Activated T-helper 2 cell treated with anti-CD3 and anti-CD28 coated beads, Interferon-gamma antibody, Interleukin-2, Interleukin-4, amounts not matched to agents 10 μg/mL and 5 μg/mL and 100 μg/mL, durations not matched to agents 14 hours and 24 hours and 36 hours (primary cell): ENCODE data around the gene SUN1. TPM values are rescaled to one million over a fixed set of nuclear protein-coding genes. Genes with fewer than 3 reads are reported as not detected.
A peak's percentile ranks its signal among the peaks of the same experiment; 100 is the strongest.

Experiments
- DNase-seq: peaks from one replicate; pipeline ENCODE4 v3.0.0; 2021; ENCODE audit warnings: low spot score
- H3K27ac Mint-ChIP-seq: one replicate; pipeline ENCODE4 v1.8.0; 2021; ENCODE audit warnings: mixed read lengths
- H3K27me3 Mint-ChIP-seq: one replicate; pipeline ENCODE4 v1.8.0; 2021; ENCODE audit warnings: low read depth, mixed read lengths
- H3K36me3 Mint-ChIP-seq: one replicate; pipeline ENCODE4 v1.8.0; 2021; ENCODE audit warnings: low read depth, mixed read lengths
- H3K4me1 Mint-ChIP-seq: one replicate; pipeline ENCODE4 v1.8.0; 2021; ENCODE audit warnings: low read depth, mixed read lengths
- H3K4me3 Mint-ChIP-seq: one replicate; pipeline ENCODE4 v1.8.0; 2021; ENCODE audit warnings: low read depth, mild to moderate bottlenecking, moderate library complexity, mixed read lengths
- H3K9me3 Mint-ChIP-seq: one replicate; pipeline ENCODE4 v1.8.0; 2021; ENCODE audit warnings: mixed read lengths
- intact Hi-C: fragments of 100-400 bp; cut with micrococcal nuclease; formaldehyde crosslinking; loops from one replicate; pipeline ENCODE4 v1.15.1; 2023
- total RNA-seq: library from RNA; stranded (reverse); gene quantifications from 2 replicates; pipeline ENCODE4 v1.2.3, GENCODE V29; 2022

SUN1 gene
- total RNA-seq, 1 donor from 2014 or later, result 87.7 TPM

- H3K4me3 Mint-ChIP-seq, result no peak overlapping the region
- intact Hi-C loops, result no loop called here
- peaks cover 33% of the 10 kb centered on the region for H3K36me3 Mint-ChIP-seq
- no peaks in the 10 kb centered on the region for H3K9me3 Mint-ChIP-seq
- no peak for DNase-seq
- no peaks in the 10 kb centered on the region for H3K27me3 Mint-ChIP-seq
- H3K4me1 Mint-ChIP-seq, result no peaks in the 10 kb centered on the region
- no peak overlapping the region for H3K27ac Mint-ChIP-seq
Measured at GRCh38 chr7:898460-898854, 66.2 kb downstream of the SUN1 start.

- intact Hi-C loops, result no loop called here
- DNase-seq, result no peak
- no peak overlapping the region for H3K4me3 Mint-ChIP-seq
- no peaks in the 10 kb centered on the region for H3K9me3 Mint-ChIP-seq
- no peaks in the 10 kb centered on the region for H3K4me1 Mint-ChIP-seq
- no peaks in the 10 kb centered on the region for H3K27me3 Mint-ChIP-seq
- H3K27ac Mint-ChIP-seq, result no peak overlapping the region
- peaks cover 27% of the 10 kb centered on the region for H3K36me3 Mint-ChIP-seq
Measured at GRCh38 chr7:898855-899681, 66.8 kb downstream of the SUN1 start.

- Mint-ChIP-seq H3K9me3 (no peaks in the 10 kb centered on the region), H3K4me1 (no peaks in the 10 kb centered on the region), H3K27me3 (no peaks in the 10 kb centered on the region), H3K4me3 (no peak overlapping the region), H3K36me3 (peaks cover 22% of the 10 kb centered on the region), H3K27ac (no peak overlapping the region)
- DNase-seq, result no peak
- intact Hi-C loops, result no loop called here
Measured at GRCh38 chr7:899806-900205, 67.5 kb downstream of the SUN1 start.

GRCh38 chr7:900331-901040, 68.2 kb downstream of the SUN1 start:
- peaks cover 18% of the 10 kb centered on the region for H3K36me3 Mint-ChIP-seq
- intact Hi-C loops, result no loop called here
- no peaks in the 10 kb centered on the region for H3K4me1 Mint-ChIP-seq
- H3K9me3 Mint-ChIP-seq, result no peaks in the 10 kb centered on the region
- H3K4me3 Mint-ChIP-seq, result no peak overlapping the region
- no peak for DNase-seq
- no peaks in the 10 kb centered on the region for H3K27me3 Mint-ChIP-seq
- H3K27ac Mint-ChIP-seq, result no peak overlapping the region

GRCh38 chr7:901041-901387, 68.7 kb downstream of the SUN1 start:
- Mint-ChIP-seq H3K27ac (no peak overlapping the region), H3K9me3 (no peaks in the 10 kb centered on the region), H3K4me3 (no peak overlapping the region), H3K4me1 (no peaks in the 10 kb centered on the region), H3K36me3 (peaks cover 13% of the 10 kb centered on the region), H3K27me3 (no peaks in the 10 kb centered on the region)
- no peak for DNase-seq
- intact Hi-C loops, result no loop called here

DNA sequence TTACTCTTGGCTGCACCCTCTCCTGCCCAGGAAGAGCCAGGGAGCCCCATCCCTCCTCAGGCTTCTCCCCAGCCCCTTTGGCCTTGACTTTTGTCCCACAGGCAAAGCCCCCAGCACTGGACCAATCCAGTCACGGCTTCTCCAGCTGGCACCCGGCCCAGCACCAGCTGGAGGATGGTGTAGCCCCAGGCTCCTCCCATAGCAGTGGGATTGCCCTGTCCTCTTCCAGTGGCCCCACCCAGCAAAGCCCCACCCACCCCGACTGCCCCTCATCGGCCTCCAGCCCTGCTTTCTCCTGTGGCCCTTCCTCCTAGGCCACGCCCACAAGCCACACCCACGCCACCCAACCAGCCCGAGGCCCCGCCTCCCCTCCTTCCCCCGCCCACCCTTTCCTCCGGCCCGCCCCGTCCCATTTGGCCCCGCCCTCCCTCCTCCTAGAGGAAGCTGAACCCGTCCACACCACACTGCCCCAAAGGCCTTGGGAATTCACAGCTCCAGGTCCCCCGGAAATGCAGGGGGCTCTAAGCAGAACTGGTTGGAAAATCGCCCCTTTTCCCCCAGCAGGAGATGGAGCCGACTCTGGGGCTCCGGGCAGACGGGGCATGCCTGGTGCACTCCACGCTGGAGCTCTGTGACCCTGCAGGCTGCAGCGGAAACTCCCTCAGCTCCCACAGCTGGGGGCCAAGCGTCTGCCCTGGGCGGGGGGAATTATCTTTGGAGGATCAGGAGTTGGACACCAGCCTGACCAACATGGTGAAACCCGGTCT, 69.3 kb downstream of the SUN1 start:
- Mint-ChIP-seq H3K27ac (no peak overlapping the region), H3K4me1 (no peaks in the 10 kb centered on the region), H3K27me3 (no peaks in the 10 kb centered on the region), H3K36me3 (peaks cover 9% of the 10 kb centered on the region), H3K4me3 (no peak overlapping the region), H3K9me3 (no peaks in the 10 kb centered on the region)
- DNase-seq, result peak; percentile 47
- intact Hi-C loops, result no loop called here

GRCh38 chr7:902996-903395, 70.7 kb downstream of the SUN1 start:
- no peaks in the 10 kb centered on the region for H3K27me3 Mint-ChIP-seq
- H3K27ac Mint-ChIP-seq, result no peak overlapping the region
- no peaks in the 10 kb centered on the region for H3K9me3 Mint-ChIP-seq
- H3K4me1 Mint-ChIP-seq, result no peaks in the 10 kb centered on the region
- H3K36me3 Mint-ChIP-seq, result peaks cover 6% of the 10 kb centered on the region
- DNase-seq, result no peak
- intact Hi-C loops, result no loop called here
- no peak overlapping the region for H3K4me3 Mint-ChIP-seq

GRCh38 chr7:903921-904755, 71.9 kb downstream of the SUN1 start:
- H3K36me3 Mint-ChIP-seq, result peaks cover 6% of the 10 kb centered on the region
- intact Hi-C loops, result no loop called here
- no peaks in the 10 kb centered on the region for H3K27me3 Mint-ChIP-seq
- no peak overlapping the region for H3K27ac Mint-ChIP-seq
- DNase-seq, result no peak
- H3K9me3 Mint-ChIP-seq, result no peaks in the 10 kb centered on the region
- H3K4me1 Mint-ChIP-seq, result no peaks in the 10 kb centered on the region
- no peak overlapping the region for H3K4me3 Mint-ChIP-seq

GRCh38 chr7:904847-905246, 72.6 kb downstream of the SUN1 start:
- H3K27ac Mint-ChIP-seq, result no peak overlapping the region
- peaks cover 6% of the 10 kb centered on the region for H3K36me3 Mint-ChIP-seq
- intact Hi-C loops, result no loop called here
- H3K4me1 Mint-ChIP-seq, result no peaks in the 10 kb centered on the region
- H3K4me3 Mint-ChIP-seq, result no peak overlapping the region
- H3K9me3 Mint-ChIP-seq, result no peaks in the 10 kb centered on the region
- no peaks in the 10 kb centered on the region for H3K27me3 Mint-ChIP-seq
- DNase-seq, result no peak

DNA sequence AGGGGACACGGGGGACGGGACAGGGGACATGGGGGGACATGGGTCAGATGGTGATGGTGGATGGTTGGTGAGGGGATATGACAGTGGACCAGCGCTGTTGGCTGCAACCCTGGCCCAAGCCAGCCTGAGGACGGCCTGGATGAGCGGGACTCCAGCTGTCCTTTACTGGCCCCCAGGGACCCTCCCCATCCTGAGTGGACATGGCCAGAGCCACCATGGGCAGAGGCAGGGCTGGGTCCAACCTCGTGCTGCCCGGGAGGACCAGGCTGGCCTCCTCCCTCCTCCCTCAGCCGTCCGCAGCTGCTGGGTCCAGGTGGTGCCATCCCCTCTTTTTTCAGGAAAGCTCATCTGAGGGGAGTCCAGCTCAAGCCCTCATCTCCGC, 74.5 kb downstream of the SUN1 start:
- Mint-ChIP-seq H3K4me1 (peaks cover 4% of the 10 kb centered on the region), H3K27ac (no peak overlapping the region), H3K27me3 (no peaks in the 10 kb centered on the region), H3K4me3 (no peak overlapping the region), H3K36me3 (peaks cover 9% of the 10 kb centered on the region), H3K9me3 (no peaks in the 10 kb centered on the region)
- intact Hi-C loops, result no loop called here
- DNase-seq, result no peak

GRCh38 chr7:907158-907980, 75.1 kb downstream of the SUN1 start:
- peaks cover 9% of the 10 kb centered on the region for H3K36me3 Mint-ChIP-seq
- no peak overlapping the region for H3K27ac Mint-ChIP-seq
- no peaks in the 10 kb centered on the region for H3K9me3 Mint-ChIP-seq
- intact Hi-C loops, result no loop called here
- no peak overlapping the region for H3K4me3 Mint-ChIP-seq
- no peak for DNase-seq
- no peaks in the 10 kb centered on the region for H3K27me3 Mint-ChIP-seq
- peaks cover 4% of the 10 kb centered on the region for H3K4me1 Mint-ChIP-seq

DNA sequence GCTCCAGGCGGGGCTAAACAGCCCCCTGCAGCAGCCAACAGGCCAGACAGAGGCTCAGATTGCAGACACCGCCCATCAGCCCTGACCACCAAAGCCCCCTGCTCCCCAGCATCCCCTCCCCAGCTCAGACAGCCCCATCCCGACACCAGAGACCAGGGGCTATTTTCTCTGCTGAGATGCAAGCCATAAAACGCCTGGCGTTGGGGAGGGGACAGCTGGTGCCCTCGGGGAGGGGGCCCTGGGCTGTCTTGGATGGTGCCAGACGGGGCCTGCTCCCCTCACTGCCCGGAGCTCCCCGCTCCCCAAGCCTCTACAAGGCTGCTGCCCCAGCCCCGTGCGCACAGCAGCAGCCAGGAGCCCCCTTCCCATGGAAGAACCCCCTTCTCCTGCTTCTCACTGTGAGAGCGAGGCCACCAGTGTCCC, 75.9 kb downstream of the SUN1 start:
- intact Hi-C loops, result loop anchor here (1.0 kb wide), 1 partner anchor 46 kb away; the partner anchor contains the start of gene ADAP1
- H3K4me1 Mint-ChIP-seq, result peaks cover 4% of the 10 kb centered on the region
- DNase-seq, result no peak
- H3K4me3 Mint-ChIP-seq, result no peak overlapping the region
- H3K9me3 Mint-ChIP-seq, result no peaks in the 10 kb centered on the region
- H3K36me3 Mint-ChIP-seq, result peaks cover 3% of the 10 kb centered on the region
- no peaks in the 10 kb centered on the region for H3K27me3 Mint-ChIP-seq
- H3K27ac Mint-ChIP-seq, result no peak overlapping the region
